IPS-18c (cell line): ENCODE results near the gene ZFP57.

Experiments used
- H3K4me3 ChIP-seq: 2 replicates; pipeline ENCODE4 v1.7.0; 2013; ENCODE audit warnings: low read depth, mild to moderate bottlenecking, low read length, moderate library complexity; ENCODE audit not compliant: insufficient read depth
- H3K9me3 ChIP-seq: one replicate; pipeline ENCODE4 v1.6.1; 2013; ENCODE audit warnings: mild to moderate bottlenecking, low read length, moderate library complexity; ENCODE audit not compliant: control insufficient read depth, insufficient read depth

Gene ZFP57

DNA sequence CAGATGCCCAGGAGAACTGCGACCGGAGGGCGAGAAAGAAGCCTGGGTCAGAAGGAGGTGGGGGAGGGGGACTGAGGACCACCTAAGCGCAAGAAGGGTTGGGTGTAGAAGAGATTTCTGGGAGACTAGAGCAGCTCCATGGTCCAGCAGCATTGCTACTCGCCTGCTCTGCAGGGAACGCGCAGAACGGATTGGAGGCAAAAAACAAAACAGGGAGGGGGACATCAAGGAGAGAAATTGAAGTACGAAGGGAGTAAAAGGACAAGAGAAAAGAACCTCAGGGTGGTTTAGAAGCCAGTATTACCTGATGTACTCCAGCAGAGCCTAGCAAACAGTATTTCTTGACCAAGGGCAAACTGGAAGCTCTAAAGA lies 47.4 kb downstream of the ZFP57 start:
- no peaks in the 10 kb centered on the region for H3K9me3 ChIP-seq
- H3K4me3 ChIP-seq = peak overlapping the region; percentile 89

DNA sequence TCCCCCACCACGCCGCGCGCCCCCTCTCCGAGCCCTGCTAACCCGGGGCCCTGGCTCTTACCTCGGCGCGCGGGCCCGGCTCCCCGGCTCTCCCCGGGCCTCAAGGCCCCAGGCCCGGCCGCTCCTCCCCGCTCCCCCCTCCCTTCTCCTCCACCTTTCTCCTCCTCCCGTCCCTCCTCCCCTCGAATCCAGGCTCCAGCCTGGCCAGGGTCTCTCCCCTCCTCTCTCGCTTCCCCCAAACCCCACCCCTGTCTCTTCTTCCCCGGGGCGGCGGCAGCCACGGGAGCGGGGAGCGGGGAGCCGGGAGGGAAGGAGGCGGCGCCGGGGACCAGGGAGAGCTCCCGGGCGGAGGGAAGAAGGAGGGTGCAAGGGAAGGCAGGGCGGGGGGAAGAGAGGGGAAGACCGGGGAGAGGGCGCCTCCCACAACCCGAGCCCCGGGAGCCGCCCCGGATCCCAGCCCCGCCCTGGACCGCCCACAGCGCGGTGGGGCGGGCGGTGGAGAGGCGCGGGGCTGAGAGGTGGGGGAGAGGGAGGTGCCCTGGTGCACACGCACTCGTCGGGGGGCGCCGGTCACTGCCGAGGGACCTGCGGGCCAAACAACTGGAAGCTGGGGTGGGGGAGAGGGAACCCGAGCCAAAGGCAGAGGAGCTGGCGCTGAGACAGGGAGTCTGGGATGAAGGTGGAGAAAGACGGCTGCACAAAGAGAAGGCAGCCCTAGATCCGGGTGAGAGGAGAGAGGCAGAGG lies 48.0 kb downstream of the ZFP57 start, which contains the start of gene GABBR1:
GABBR1 (minus strand) TSS at position 395 of the 745 bp plus-strand sequence. CDS start 798 bp downstream, outside the sequence.
- Histone ChIP-seq H3K4me3 (peak within 1 kb of the TSS; percentile 89), H3K9me3 (no peaks in the 10 kb centered on the region)

DNA sequence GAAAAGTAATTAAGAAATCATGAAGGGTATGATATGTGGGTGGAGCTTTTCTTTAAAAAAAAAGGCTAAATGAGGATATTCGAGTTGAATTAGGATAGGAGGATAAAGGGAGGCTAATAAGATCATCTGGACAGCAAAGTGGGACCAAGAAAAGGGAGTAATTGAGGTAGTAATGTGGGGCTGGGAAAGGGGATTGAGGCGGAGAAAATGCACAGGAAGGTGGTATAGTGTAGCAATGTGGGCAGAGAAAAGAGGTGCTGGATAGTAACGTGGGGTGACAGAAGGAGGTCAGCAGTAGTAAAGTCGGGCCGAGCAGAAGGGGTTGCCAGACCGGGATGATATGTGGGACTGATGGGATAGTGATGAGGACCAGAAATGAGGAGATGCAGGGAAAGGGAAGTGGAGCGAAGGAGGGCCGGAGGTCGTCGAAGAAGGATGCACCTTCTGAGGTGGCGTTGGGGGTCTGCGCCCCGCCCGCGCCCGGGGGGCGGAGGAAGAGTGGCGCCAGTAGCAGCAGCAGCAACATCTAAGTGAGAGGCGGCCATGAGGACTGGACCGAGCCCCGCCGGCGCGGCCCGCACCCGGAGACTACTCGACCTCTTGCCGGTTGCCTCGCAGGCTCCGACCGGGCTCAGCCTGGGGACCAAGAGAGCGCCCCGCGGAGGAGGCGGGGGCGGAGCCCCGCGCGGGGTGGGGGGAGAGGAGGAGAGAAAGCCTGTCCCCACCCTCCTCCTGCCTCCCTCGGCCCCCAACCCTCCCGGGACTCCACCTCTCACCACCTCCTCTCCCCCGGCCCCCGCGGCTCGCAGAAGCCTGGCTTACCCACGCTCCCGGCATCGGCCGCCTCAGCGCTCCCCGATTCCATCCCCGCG lies 48.9 kb downstream of the ZFP57 start:
- Histone ChIP-seq H3K9me3 (no peaks in the 10 kb centered on the region), H3K4me3 (peak overlapping the region; percentile 89)

DNA sequence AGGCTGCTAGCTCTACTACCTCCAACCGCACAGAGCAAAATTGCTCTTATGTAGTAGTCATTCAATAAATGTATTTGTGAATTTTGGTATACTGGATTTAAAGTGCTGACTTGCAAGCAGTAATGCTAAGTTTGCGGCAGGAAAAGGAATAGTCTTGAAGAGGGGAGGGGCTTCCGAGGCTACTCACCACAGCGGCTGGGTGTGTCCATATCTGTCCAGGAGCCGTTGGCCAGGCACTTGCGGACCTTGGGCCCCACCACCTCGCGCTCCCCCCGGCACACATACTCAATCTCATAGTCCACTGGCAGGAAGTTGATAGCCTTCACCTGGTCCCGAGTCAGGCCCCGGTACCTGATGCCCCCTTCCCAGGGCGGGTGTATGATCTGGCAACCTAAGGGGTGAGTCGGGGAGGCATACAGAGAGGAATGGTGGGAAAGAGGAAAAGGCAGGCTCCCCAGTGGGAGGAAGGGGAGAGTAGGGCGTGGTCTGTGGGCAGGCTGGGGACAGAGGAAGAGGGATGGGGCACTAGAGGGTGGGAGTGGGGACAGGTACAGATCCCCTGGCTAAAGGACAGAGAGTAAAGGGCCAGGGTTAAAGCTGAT lies 49.6 kb downstream of the ZFP57 start:
- no peaks in the 10 kb centered on the region for H3K9me3 ChIP-seq
- peak overlapping the region; percentile 89 for H3K4me3 ChIP-seq

DNA sequence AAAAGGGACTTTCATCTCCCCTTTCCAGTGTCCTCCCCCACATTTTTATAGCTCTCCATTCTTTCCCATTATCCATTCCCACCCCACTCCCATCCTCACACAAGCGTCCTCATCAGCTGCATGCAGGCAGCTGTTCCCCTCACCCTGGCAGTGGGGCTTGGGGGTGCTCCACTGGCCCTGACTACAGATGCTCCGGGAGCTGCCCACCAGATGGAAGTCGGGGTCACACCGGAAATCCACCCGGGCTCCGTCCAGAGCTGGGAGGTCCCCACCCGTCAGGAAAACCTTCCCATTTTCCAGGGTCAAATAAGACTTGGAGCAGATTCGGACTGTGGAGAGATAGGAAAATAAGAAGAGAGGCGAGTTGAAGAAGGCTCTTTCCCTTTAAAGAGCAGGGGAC lies 50.6 kb downstream of the ZFP57 start:
- peak overlapping the region; percentile 89 for H3K4me3 ChIP-seq

DNA sequence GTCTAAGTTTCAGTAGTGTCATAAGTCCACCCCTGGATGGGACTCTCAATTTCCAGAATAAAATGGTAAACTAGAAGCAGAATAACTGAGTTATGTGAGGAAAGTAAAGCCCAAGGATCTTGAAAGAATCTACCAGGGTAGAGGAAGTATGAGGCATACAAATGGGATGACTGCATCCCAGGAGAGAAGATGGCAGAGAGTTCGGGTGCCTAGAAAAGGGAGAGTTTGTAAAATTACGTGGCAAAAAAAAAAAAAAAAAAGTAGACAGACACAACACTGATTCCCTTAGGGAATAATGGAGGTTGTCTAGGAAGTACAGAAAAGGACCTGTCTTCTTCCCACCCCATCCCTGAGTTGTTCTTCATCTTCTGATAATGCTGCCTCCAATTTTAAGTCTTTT lies 51.4 kb downstream of the ZFP57 start:
- Histone ChIP-seq H3K4me3 (peak overlapping the region; percentile 79), H3K9me3 (no peaks in the 10 kb centered on the region)

More for the DNA sequence above, 50.6 kb downstream of the ZFP57 start:
- H3K9me3 ChIP-seq = no peaks in the 10 kb centered on the region

DNA sequence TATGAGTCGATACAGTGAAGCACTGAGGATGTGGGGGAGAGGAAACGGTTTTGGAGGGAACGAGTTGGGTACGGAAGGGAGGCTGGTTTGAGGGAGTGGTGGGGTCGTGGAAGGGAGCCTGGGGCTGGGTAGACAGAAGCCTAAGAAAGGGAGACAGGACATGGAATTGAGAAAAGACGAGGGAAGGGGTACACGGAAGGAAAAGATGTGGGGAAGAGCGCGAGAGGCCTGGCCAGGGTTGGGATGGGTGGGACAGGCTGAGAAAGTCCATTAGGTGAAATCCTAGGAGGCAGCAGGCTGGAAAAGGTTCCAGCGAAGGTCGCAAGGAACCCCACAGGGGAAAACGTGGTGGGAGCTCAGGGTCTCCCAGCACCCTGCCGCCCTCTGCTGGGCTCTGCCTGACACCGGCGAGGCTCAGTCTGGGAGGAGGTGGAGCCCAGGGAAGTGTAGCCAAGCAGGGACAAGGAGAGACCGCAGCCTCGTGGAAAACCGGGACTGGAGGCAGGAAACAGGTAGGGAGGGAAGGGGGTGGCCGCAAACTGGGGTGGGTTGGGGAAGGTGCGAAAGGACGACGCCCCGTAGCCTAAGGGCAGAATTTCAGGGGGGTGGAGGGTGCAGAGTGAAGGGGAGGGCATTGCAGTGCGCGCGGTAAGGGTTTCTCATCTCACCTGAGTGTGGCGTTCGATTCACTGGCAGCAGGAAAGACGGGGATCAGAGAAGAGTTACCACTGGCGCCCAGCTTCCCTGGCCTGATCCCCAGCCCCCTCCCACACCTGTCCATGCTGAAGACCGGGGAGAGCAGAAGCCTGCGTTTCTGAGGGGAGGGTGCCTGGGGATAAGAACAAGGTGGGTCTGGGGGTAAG lies 52.3 kb downstream of the ZFP57 start:
- Histone ChIP-seq H3K9me3 (no peaks in the 10 kb centered on the region), H3K4me3 (peak overlapping the region; percentile 79)

DNA sequence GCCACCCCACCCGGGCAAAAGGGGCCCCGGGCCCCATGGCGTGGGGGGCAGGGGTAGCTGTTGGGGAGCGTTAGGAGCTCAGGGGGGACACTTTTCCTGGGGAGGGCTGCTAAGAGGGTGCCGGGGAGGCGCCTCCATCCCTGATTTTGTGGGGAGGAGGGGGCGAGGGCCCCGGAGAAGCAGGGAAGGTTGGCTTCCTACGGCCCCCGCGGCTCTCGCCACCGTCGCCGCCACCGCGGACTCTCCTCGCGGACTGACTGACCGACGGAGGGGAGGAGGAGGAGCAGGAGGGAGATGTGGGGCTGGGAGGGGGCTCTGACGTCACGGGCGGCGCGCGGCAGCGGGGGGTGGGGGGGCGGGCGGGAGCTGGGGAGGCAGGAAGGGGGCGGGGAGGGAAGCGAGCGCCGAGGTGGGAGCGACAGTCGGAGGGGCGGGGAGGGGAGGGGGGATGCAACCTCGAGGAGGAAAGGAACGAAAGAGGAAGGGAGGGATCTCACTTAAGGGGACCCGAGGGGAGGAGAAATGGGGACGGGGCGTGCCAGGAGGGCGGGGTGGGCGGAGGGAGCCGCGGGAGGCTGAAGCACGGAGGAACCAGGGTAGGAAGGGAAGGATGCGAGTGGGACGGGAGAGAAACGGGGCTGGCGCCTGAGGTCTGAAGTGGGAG lies 53.1 kb downstream of the ZFP57 start:
- peak overlapping the region; percentile 79 for H3K4me3 ChIP-seq
- H3K9me3 ChIP-seq = no peaks in the 10 kb centered on the region

DNA sequence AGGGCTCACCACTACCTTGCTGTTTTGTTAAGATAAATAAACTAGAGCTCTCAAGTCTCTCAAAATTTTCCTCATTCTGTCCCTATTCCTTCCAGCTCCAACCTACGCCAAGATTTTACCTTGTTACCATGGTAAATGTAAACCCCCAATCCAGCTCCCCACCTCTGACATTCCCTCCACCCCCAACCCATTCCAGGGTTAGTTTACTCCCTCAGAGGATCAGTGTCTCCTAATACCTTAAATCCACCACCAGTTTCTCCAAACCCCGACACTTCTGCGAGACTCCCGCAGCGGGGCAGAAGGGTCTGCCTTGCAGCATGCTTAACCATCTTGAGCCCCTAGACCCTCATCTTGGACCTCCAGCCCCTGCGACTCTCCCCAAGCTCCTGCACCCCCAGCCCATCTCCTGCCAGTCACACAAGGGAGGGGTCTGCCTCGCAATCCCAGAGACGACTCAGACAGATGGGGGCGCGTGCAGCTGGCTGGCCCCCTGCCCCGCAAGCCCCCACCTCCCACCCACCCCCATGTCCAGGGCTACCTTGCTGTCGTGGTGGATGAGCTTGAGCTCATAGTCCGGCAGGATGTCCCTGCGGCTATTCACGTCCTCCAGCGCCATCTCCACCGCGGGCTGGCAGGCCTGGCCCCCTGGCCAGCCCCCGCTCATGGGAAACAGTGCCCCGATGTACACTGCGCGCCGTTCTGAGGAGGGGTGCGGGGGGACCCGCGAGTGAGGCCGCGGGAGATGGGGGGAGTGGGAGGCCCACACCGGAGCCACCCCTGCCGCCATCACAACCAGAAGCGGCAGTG lies 53.8 kb downstream of the ZFP57 start:
- H3K4me3 ChIP-seq = peak overlapping the region; percentile 65
- H3K9me3 ChIP-seq = no peaks in the 10 kb centered on the region

DNA sequence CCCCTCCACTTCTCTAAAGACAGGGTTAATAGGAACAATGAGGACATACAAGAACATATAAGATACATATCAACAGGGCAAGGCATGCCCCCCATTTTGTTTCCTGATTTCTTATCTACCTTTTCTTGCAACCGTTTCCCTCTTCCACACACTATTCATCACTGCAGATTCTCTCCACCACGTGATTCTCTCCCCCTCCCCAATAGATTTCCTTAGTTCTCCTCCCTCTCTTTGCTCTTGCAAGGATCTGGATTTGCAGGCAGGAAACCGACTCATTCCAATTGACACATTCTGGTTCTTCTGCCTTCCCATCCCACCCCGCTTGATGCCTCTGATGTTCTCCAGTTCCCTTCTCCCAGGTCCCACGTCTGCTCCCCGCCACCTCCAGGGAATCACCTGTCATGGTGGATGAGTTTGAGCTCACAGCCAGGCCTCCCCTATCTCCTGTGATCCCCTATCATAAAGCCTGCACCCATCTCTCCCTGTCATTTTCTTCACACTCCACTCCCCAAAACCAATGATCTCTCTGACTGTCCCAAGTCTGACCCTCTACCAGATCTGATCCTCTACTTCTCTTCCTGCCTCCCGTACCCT lies 55.5 kb downstream of the ZFP57 start:
- H3K4me3 ChIP-seq = peak overlapping the region; percentile 65
- H3K9me3 ChIP-seq = no peaks in the 10 kb centered on the region

DNA sequence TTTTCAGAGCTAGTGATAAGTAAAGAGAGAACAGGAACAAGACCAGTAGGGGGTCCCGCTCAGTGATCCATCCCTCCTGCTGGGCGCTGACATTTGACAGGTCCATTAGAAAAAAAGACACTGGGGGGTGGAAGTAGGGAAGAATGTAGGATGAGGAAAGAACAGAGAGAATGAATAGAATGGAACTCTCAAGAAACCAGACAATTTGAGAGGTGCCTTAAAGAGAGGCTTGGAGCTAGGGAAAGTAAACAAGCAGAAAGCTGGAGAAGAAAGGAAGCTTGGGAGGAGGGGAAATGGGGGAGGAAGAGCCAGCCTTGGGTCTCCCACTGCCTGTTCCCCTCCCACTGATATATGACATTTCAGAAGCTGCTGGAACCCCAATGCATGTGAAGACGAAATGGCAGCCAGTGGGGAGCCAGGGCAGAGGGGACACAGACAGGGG lies 56.4 kb downstream of the ZFP57 start:
- Histone ChIP-seq H3K9me3 (no peaks in the 10 kb centered on the region), H3K4me3 (peak overlapping the region; percentile 65; the same call in 1 of the 2 replicates)
